ENCODE measurements around the gene VTI1A.

DNA sequence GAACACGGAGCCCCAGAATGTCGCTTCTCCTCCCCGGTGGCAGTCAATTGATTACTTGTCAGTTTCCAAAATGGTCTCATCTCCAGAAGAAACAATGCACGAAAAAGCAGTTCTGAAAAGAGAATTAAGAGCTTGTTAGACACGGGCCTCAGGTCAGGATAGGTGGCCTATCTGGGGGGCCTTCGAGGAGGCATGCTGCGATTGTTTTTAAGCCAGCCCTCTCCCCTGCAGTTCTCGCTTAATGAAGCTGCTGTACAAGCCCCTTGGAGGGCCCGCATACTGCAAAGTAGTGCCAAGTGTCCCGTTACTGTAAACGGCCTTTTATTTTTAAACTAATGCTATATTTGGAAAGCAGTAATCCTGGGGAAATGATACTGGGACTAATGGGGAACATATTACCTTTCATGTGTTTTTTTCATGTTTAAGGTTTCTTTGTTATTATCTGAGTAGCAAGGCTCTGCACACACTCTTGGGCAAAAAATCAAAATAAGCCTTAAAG, 388.3 kb downstream of the VTI1A start:
- no peak for TF ChIP-seq PHF21A (IDR thresholded peaks at IDR 0.05; ENCODE audit: borderline replicate concordance, low read depth)
- TF ChIP-seq HDAC1 (IDR thresholded peaks at IDR 0.05) = no peak

All from K562 (cell line).